Measurements from ENCODE around the gene EGR2. TPM values are rescaled to one million over a fixed set of nuclear protein-coding genes. Genes with fewer than 3 reads are reported as not detected.

Gene EGR2
- total RNA-seq, 4 donors from 2014 or later = 0.40 to 1.5 (median 0.76) TPM; not detected in 1

GRCh38 chr10:62858364-62858763 lies 42.2 kb upstream of the EGR2 start:
- in situ Hi-C loops (cut with MboI; ENCODE audit: low sequenced_read_pairs in 4 of 4) (no loop called here), intact Hi-C loops (cut with DNase I; ENCODE audit: low total_unique reads) (no loop called here)
- no peak for TF ChIP-seq POLR2A (IDR thresholded peaks at IDR 0.05)
- Histone ChIP-seq H3K36me3 (no peaks in the 10 kb centered on the region), H3K27ac (no peak overlapping the region), H3K27me3 (no peaks in the 10 kb centered on the region), H3K4me3 (no peak overlapping the region), H3K9me3 (no peaks in the 10 kb centered on the region), H3K4me1 (no peaks in the 10 kb centered on the region)
- no peak for DNase-seq
- no peak for ATAC-seq

- H3K27ac ChIP-seq = no peak overlapping the region
- no peak for TF ChIP-seq POLR2A (IDR thresholded peaks at IDR 0.05)
- TF ChIP-seq, protein P1, sequence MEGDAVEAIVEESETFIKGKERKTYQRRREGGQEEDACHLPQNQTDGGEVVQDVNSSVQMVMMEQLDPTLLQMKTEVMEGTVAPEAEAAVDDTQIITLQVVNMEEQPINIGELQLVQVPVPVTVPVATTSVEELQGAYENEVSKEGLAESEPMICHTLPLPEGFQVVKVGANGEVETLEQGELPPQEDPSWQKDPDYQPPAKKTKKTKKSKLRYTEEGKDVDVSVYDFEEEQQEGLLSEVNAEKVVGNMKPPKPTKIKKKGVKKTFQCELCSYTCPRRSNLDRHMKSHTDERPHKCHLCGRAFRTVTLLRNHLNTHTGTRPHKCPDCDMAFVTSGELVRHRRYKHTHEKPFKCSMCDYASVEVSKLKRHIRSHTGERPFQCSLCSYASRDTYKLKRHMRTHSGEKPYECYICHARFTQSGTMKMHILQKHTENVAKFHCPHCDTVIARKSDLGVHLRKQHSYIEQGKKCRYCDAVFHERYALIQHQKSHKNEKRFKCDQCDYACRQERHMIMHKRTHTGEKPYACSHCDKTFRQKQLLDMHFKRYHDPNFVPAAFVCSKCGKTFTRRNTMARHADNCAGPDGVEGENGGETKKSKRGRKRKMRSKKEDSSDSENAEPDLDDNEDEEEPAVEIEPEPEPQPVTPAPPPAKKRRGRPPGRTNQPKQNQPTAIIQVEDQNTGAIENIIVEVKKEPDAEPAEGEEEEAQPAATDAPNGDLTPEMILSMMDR (IDR thresholded peaks at IDR 0.05 in 4 of 5, conservative IDR thresholded peaks at IDR 0.05 in 1 of 5) = no peak
- in situ Hi-C loops (cut with MboI; ENCODE audit: low sequenced_read_pairs in 4 of 4) (no loop called here), intact Hi-C loops (cut with DNase I; ENCODE audit: low total_unique reads) (no loop called here)
- no peaks in the 10 kb centered on the region for H3K36me3 ChIP-seq
- DNase-seq = no peak
- H3K9me3 ChIP-seq = no peaks in the 10 kb centered on the region
- no peak for ATAC-seq
- H3K27me3 ChIP-seq = no peaks in the 10 kb centered on the region
- H3K4me3 ChIP-seq = no peak overlapping the region
- H3K4me1 ChIP-seq = no peaks in the 10 kb centered on the region
Observed at GRCh38 chr10:62856021-62856420, 39.9 kb upstream of the EGR2 start.

DNA sequence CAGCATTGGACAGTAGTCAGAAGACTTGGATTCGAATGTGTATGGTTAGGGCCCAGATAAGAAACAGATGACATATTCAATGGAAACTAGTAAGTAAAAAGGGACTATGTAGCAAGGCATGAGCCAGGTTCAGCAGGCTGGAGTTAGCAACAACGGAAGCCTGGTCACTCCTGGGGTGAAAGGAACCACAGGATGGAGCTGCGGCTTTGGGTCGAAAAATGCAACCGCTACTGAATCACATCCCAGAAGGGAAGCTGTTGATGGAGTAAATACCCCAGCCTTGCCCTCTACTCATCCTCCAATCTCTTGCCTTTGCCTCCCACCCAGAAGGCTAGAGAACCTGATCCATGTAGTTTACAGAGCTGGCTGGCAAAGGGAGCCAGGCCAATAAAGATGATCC lies 37.5 kb upstream of the EGR2 start:
- intact Hi-C loops (cut with DNase I; ENCODE audit: low total_unique reads) (no loop called here), in situ Hi-C loops (cut with MboI; ENCODE audit: low sequenced_read_pairs in 4 of 4) (no loop called here)
- H3K36me3 ChIP-seq = no peaks in the 10 kb centered on the region
- no peak overlapping the region for H3K4me3 ChIP-seq
- TF ChIP-seq, protein P1 (IDR thresholded peaks at IDR 0.05 in 4 of 5, conservative IDR thresholded peaks at IDR 0.05 in 1 of 5) = no peak
- TF ChIP-seq POLR2A (IDR thresholded peaks at IDR 0.05) = no peak
- no peaks in the 10 kb centered on the region for H3K27me3 ChIP-seq
- no peaks in the 10 kb centered on the region for H3K4me1 ChIP-seq
- H3K27ac ChIP-seq = no peak overlapping the region
- ATAC-seq (no peak), DNase-seq (no peak)
- H3K9me3 ChIP-seq = no peaks in the 10 kb centered on the region

DNA sequence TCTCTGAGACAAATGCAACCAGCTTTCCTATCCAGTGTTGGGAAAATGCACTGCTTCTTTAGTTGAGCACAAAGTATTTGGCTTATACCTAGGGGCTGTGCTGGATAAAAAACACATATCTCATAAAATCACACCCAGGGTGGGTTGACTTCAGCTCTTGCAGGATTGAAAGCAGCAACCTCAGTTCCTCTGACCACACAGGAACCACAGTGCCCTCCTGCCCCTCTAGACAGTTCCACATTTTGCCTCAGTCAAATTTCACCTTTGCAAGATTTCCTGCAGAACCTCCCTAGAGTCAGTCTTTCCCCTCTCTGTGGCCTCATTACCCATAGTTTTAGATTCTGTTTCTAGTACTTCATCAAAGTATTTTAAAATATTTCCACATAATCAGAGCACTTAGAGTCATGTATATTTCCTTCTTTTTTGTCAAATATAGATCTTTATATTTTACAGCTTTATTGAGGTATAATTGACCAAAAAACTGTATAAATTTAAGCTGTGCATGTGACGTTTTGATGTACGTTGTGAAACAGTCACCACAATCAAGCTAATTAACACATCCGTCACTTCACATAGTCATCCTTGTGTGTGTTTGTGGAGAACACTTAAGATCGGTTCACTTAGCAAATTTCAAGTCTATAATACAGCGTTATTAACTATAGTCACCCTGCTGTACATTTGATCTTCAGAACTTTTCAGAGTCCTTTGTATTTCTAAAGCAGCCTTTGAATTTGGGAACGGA lies 37.0 kb upstream of the EGR2 start:
- Histone ChIP-seq H3K27me3 (no peaks in the 10 kb centered on the region), H3K4me1 (no peaks in the 10 kb centered on the region), H3K9me3 (no peaks in the 10 kb centered on the region), H3K4me3 (no peak overlapping the region), H3K36me3 (no peaks in the 10 kb centered on the region), H3K27ac (no peak overlapping the region)
- intact Hi-C loops (cut with DNase I; ENCODE audit: low total_unique reads) = no loop called here
- in situ Hi-C loops (cut with MboI; ENCODE audit: low sequenced_read_pairs in 4 of 4) = no loop called here
- ATAC-seq (no peak), DNase-seq (no peak)
- TF ChIP-seq, protein P1 (IDR thresholded peaks at IDR 0.05 in 4 of 5, conservative IDR thresholded peaks at IDR 0.05 in 1 of 5) = no peak
- no peak for TF ChIP-seq POLR2A (IDR thresholded peaks at IDR 0.05)

GRCh38 chr10:62851442-62851841 lies 35.3 kb upstream of the EGR2 start:
- H3K36me3 ChIP-seq = no peaks in the 10 kb centered on the region
- no peaks in the 10 kb centered on the region for H3K4me1 ChIP-seq
- TF ChIP-seq, protein P1 (IDR thresholded peaks at IDR 0.05 in 4 of 5, conservative IDR thresholded peaks at IDR 0.05 in 1 of 5) = no peak
- TF ChIP-seq POLR2A (IDR thresholded peaks at IDR 0.05) = no peak
- no peak overlapping the region for H3K27ac ChIP-seq
- H3K27me3 ChIP-seq = no peaks in the 10 kb centered on the region
- intact Hi-C loops (cut with DNase I; ENCODE audit: low total_unique reads) (no loop called here), in situ Hi-C loops (cut with MboI; ENCODE audit: low sequenced_read_pairs in 4 of 4) (no loop called here)
- ATAC-seq (no peak), DNase-seq (no peak)
- no peak overlapping the region for H3K4me3 ChIP-seq
- no peaks in the 10 kb centered on the region for H3K9me3 ChIP-seq

Data from gastrocnemius medialis (tissue), 4 donors.